Bronchial epithelial cell (primary cell): ENCODE results near the gene KRT17. TPM values are rescaled to one million over a fixed set of nuclear protein-coding genes. Genes with fewer than 3 reads are reported as not detected.
A peak's percentile ranks its signal among the peaks of the same experiment; 100 is the strongest.

Source experiments
- DNase-seq: peaks from one replicate; pipeline ENCODE4 v3.0.0-alpha.2; 2010; ENCODE audit warnings: low read depth
- FAIRE-seq: peaks from 2 replicates; lab custom pipeline; 2011; peaks lifted over from hg19 to GRCh38; lab: Jason Lieb, UNC
- H3K27me3 ChIP-seq: 2 replicates; pipeline ENCODE4 v1.5.1; 2011; ENCODE audit warnings: low read length; ENCODE audit not compliant: control insufficient read depth, insufficient read depth
- H3K36me3 ChIP-seq: 2 replicates; pipeline ENCODE4 v1.5.1; 2011; ENCODE audit warnings: low read length; ENCODE audit not compliant: control insufficient read depth, insufficient read depth
- H3K4me3 ChIP-seq: 2 replicates; pipeline ENCODE4 v1.5.1; 2011; ENCODE audit warnings: mild to moderate bottlenecking, low read depth, low read length, control low read depth
- total RNA-seq: library from RNA; depleted of rRNA; stranded (reverse); fragments of >200 nt; gene quantifications from 2 replicates; pipeline ENCODE4 v1.2.1, GENCODE V29; 2014
- TF ChIP-seq, protein P1 (sequence below): IDR thresholded peaks from 2 replicates; pipeline ENCODE4 v1.5.1; 2011; ENCODE audit warnings: mild to moderate bottlenecking, moderate library complexity, low read length, control low read depth, inconsistent platforms; ENCODE audit not compliant: insufficient read depth, severe bottlenecking

The KRT17 gene
- total RNA-seq, 1 donor from 2014 or later: 30,463 TPM

DNA sequence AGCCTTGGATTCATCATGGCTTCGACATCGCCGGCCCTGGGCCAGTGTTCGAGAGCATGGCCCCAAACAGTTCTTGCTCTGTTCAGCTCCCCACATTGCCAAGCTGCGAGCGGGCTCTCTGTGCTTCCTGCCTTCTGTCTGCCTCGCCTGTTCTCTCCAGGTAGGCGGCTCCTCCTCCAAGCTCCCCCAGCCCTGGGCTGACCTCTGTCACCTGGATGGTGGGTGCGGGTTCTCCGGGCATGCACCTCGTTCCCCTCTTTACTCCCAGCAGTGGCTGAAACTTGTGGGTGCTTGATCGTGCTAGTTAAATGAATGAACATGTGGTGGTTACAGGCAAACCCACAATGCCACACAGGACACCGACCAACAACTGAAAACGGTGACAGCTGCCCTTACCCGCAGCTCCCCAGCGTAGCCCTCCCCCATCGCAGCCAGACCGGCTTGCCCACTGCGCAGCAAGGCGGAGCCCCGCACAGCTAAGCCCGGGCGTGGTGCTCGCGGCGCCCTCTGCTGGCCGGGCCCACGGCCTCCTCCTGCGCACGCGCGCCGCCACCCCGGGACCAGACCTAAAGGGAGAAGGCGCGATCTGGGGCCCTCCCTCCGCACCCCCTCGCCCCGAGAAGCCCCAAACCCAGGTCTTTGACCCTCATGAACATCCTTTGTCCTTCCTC lies 41.3 kb upstream of the KRT17 start:
- Histone ChIP-seq H3K36me3 (no peaks in the 10 kb centered on the region), H3K27me3 (no peaks in the 10 kb centered on the region), H3K4me3 (peak overlapping the region; percentile 37)
- TF ChIP-seq, protein P1, sequence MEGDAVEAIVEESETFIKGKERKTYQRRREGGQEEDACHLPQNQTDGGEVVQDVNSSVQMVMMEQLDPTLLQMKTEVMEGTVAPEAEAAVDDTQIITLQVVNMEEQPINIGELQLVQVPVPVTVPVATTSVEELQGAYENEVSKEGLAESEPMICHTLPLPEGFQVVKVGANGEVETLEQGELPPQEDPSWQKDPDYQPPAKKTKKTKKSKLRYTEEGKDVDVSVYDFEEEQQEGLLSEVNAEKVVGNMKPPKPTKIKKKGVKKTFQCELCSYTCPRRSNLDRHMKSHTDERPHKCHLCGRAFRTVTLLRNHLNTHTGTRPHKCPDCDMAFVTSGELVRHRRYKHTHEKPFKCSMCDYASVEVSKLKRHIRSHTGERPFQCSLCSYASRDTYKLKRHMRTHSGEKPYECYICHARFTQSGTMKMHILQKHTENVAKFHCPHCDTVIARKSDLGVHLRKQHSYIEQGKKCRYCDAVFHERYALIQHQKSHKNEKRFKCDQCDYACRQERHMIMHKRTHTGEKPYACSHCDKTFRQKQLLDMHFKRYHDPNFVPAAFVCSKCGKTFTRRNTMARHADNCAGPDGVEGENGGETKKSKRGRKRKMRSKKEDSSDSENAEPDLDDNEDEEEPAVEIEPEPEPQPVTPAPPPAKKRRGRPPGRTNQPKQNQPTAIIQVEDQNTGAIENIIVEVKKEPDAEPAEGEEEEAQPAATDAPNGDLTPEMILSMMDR: peak; percentile 98
- DNase-seq (peak; percentile 77), FAIRE-seq (no peak)

DNA sequence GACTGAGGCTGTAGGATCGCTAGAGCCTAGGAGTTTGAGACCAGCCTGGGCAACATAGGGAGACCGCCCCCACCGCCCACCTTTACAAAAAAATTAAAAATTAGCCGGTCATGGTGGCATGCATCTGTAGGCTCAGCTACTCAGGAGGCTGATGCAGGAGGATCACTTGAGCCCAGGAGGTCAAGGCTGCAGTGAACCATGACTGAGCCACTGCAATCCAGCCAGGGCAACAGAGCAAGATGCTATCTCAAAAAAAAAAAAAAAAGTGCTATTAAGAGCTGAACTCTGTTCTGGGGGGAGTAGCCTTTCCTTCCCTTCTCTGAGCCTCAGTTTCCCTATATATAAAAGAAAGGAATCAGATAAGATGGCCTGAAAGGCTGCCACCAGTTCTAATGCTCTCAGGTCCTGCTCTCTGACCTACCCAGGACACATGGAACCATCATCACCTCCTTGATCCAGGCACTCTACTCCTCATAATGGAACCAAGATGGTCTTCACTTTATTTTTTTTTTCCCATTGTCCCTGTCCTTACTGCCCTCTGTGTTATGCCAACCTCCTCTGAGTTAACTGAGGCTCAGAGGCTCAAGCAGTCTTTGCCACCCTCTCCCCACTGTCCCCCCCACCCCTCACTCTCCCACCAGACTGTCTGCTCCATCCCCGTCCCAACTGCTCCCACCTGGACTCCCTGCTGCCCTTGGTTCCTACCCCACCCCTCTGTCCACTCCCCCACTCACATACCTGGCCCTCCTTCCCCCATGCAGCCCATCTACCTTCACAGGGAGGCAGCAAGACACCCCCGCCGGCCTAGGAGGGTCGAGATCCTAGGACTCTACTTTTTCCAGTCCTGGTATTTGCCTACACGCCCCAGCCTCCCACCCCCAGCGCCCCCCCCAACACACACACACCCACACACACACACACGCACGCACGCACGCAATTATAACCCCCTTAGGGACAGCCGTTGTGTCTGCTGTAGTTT lies 40.5 kb upstream of the KRT17 start:
- TF ChIP-seq, protein P1: no peak
- FAIRE-seq: no peak

DNA sequence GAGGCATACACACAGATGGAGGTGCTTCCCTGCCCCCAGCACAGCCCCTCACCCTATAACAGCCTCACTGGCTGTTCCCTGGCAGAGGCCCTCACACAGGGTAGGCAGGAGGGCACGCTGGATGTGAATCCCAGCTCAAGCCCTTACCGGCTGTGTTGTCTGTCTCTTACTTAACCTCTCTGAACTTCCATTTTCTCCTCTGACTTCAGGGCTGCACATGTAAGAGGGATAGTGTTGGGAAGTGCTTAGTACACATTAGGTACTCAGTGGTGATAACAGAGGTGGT lies 39.7 kb upstream of the KRT17 start:
- no peak for FAIRE-seq
- TF ChIP-seq, protein P1: no peak
- H3K4me3 ChIP-seq: no peak overlapping the region

More for the DNA sequence above, 40.5 kb upstream of the KRT17 start:
- Histone ChIP-seq H3K36me3 (no peaks in the 10 kb centered on the region), H3K27me3 (no peaks in the 10 kb centered on the region), H3K4me3 (peak overlapping the region; percentile 37)
- DNase-seq: no peak

DNA sequence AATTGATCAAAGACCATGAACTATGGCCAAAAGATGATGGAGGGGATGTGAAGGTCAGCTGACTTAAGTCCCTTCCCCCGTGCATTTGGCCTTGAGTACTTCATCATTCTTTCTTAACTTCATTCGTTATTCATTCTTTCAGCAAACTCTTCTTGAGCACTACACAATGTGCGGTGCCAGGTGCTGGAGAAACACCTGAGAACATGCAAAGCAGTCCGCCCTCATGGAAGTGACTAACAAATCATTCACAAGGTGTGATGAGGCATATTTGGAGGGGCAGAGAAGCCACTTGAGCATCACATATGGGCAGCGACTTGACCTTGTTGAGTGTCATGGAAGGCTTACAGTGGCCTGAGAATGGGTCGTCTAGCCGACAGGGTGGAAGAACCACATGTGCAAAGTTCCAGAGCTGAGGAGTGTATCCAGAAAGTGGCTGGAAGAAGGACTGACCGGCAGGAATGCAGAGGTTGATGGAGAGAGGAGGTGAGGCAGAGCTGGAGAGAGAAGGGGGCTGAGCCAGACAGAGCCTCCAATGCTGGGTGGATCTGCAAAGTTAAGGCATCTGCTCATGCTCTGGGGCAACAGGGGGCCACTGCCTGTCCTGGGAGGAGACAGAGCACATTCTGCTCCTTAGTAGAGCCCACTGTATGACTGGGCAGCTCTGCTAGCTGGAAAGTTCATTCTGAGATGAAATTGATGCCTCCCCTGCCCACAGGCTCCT lies 39.2 kb upstream of the KRT17 start:
- peak; percentile 84 for FAIRE-seq
- peak; percentile 93 for DNase-seq

More for the DNA sequence above, 39.7 kb upstream of the KRT17 start:
- no peaks in the 10 kb centered on the region for H3K27me3 ChIP-seq
- H3K36me3 ChIP-seq: no peaks in the 10 kb centered on the region
- no peak for DNase-seq

DNA sequence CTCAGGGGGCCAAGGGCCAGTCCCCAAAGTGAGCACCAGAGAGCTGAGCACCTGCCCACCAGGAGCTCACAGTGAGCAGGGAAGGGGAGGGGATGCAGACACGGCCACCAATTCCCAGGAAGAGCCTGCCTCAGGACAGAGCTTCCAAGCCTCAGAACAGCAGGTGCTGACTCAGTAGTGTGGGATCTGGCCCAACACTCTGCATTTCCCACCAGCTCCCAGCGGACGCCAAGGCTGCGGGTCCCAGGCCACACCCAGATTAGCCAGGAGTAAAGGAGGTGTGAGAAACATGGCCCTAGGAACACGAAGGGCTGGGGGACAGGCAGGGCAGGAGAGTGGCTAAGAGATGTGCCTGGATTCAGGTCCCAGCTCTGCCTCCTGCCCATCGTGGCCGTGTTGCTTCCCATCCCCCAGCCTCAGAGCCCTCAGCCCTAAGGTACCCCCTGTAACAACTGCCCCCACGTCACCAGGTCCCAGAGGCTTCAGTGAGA lies 35.9 kb upstream of the KRT17 start:
- H3K4me3 ChIP-seq: no peak overlapping the region
- FAIRE-seq (no peak), DNase-seq (no peak)
- H3K27me3 ChIP-seq: no peaks in the 10 kb centered on the region
- TF ChIP-seq, protein P1: no peak
- no peaks in the 10 kb centered on the region for H3K36me3 ChIP-seq

More for the DNA sequence above, 39.2 kb upstream of the KRT17 start:
- no peaks in the 10 kb centered on the region for H3K27me3 ChIP-seq
- H3K36me3 ChIP-seq: no peaks in the 10 kb centered on the region
- no peak overlapping the region for H3K4me3 ChIP-seq
- TF ChIP-seq, protein P1: no peak
